ENCODE results near the gene GPR84. TPM values are rescaled to one million over a fixed set of nuclear protein-coding genes. Genes with fewer than 3 reads are reported as not detected.

Gene GPR84
- total and polyA plus RNA-seq, 9 of the 15 experiments (the other 6 are each of a cell fraction or from before 2014, with no cell fraction given) = 0.07 to 0.18 (median 0.11) TPM; not detected in 5

DNA sequence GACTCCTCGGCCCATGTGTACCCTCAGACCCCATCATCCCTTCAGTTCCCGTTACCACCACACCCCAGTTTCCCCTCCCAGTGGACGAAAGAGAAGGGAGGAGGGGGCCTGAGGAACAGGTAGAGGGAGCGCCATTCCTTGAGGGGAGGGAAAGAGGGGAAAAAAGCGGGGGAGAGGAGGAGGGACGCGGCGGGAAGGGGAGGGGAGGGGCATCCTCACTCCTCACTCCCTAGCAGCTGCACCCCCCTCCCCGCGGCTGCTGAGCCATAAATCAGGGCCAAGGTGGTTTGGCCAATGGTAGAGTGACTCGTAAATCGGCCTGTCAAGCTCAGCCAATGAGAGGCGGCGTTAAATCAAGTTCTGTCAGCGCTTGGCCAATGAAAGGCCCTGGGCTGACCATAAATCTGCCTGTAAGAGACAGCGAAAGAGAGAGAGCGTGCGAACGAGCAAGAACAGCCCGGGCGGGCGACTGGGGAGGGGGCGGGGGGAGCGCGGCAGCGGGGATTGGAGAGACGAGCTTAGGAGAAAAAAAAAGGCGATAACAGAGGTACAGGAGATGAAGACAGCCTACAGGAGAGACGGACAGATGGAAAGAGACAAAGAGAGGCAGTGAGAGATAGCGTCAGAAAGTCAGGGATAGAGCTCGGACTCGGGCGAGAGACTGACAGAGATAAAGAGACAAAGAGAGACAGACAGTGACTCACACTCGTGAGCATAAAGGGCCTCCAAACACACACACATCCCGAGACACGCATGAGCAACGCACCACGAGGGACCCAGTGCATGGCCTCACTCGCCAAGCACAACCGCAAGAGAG is 5.1 kb downstream of the GPR84 start (continued):
- TF ChIP-seq MLX (CRISPR knock-in tag; conservative IDR thresholded peaks at IDR 0.05) (0 out of 4 replicates have a peak, but pooled peaks of 1 of the 2 experiments have one; percentile 40), HMGN3 (IDR thresholded peaks at IDR 0.05; ENCODE audit: borderline replicate concordance, extremely low read depth, insufficient read length, low read depth, low read length) (peak; percentile 89), REST (IDR thresholded peaks at IDR 0.05; ENCODE audit: borderline replicate concordance) (peak; percentile 35), REST (CRISPR knock-in tag; IDR thresholded peaks at IDR 0.05; ENCODE audit: low read depth) (no peak), FOXK2 (conservative IDR thresholded peaks at IDR 0.05 in 1 of 2, IDR thresholded peaks at IDR 0.05 in 1 of 2; ENCODE audit: low read depth in 2 of 2) (peak; percentile 66 to 73), HDAC6 (IDR thresholded peaks at IDR 0.05; ENCODE audit: low read depth, low read length) (no peak), CREBBP (IDR thresholded peaks at IDR 0.05; ENCODE audit: low read depth, low read length) (no peak), ZNF696 (CRISPR knock-in tag; conservative IDR thresholded peaks at IDR 0.05) (no peak), YY1 (IDR thresholded peaks at IDR 0.05; ENCODE audit: borderline replicate concordance in 1 of 3, control insufficient read depth in 1 of 3, extremely low read depth in 1 of 3, insufficient read depth in 3 of 3, insufficient read length in 1 of 3, insufficient replicate concordance in 2 of 3, low read depth in 1 of 3, low read length in 2 of 3) (peak in 1 of 3 experiments; percentile 4), NFE2 (IDR thresholded peaks at IDR 0.05; ENCODE audit: low read depth) (0 out of 2 replicates have a peak, but pooled peaks have one; percentile 1)

Measured in K562 (cell line).